ENCODE data around the gene IRGQ. TPM values are rescaled to one million over a fixed set of nuclear protein-coding genes. Genes with fewer than 3 reads are reported as not detected.
A peak's percentile ranks its signal among the peaks of the same experiment; 100 is the strongest.

IRGQ gene
- total and polyA plus RNA-seq, 8 donors: 2.0 to 57.1 (median 13.1) TPM

DNA sequence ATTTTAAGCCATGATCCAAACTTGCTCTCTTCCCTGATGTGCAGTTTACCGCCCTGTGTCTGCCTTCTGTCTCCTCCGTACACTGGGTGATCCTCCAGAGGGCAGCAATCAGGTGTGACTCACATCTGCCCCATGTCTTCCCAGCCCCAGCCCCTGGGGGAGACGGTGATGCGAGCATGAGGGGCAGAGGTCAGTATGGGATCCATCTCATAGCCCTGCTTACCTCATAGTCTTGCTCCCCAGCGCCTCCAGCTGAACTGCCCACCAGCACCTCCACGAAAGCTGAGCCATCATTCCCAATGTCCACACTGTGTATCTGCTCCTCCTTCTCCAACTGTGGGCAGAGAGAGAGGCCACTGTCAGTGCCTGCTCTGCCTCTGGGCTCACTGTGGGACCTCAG lies 35.2 kb downstream of the IRGQ start:
- Histone ChIP-seq H3K27me3 (no peaks in the 10 kb centered on the region), H3K4me1 (peaks cover 0 to 25% (median 10%) of the 10 kb centered on the region in 4 donors), H3K36me3 (peaks cover 8 to 63% (median 50%) of the 10 kb centered on the region in 4 donors), H3K9me3 (no peaks in the 10 kb centered on the region), H3K4me3 (no peak overlapping the region), H3K27ac (peak overlapping the region in 1 of 5 donors; percentile 78)
- TF ChIP-seq POLR2A (IDR thresholded peaks at IDR 0.05): no peak
- TF ChIP-seq EP300 (IDR thresholded peaks at IDR 0.05): no peak
- TF ChIP-seq, protein P1, sequence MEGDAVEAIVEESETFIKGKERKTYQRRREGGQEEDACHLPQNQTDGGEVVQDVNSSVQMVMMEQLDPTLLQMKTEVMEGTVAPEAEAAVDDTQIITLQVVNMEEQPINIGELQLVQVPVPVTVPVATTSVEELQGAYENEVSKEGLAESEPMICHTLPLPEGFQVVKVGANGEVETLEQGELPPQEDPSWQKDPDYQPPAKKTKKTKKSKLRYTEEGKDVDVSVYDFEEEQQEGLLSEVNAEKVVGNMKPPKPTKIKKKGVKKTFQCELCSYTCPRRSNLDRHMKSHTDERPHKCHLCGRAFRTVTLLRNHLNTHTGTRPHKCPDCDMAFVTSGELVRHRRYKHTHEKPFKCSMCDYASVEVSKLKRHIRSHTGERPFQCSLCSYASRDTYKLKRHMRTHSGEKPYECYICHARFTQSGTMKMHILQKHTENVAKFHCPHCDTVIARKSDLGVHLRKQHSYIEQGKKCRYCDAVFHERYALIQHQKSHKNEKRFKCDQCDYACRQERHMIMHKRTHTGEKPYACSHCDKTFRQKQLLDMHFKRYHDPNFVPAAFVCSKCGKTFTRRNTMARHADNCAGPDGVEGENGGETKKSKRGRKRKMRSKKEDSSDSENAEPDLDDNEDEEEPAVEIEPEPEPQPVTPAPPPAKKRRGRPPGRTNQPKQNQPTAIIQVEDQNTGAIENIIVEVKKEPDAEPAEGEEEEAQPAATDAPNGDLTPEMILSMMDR (IDR thresholded peaks at IDR 0.05): no peak
- no peak for TF ChIP-seq POLR2AphosphoS5 (IDR thresholded peaks at IDR 0.05)
- intact Hi-C loops (cut with DNase I; ENCODE audit: low total_unique reads): no loop called here
- 76 to 86% (median 80%) methylated on average over 6 of the region's 6 CpGs for WGBS, 5 donors
- DNase-seq: no peak

DNA sequence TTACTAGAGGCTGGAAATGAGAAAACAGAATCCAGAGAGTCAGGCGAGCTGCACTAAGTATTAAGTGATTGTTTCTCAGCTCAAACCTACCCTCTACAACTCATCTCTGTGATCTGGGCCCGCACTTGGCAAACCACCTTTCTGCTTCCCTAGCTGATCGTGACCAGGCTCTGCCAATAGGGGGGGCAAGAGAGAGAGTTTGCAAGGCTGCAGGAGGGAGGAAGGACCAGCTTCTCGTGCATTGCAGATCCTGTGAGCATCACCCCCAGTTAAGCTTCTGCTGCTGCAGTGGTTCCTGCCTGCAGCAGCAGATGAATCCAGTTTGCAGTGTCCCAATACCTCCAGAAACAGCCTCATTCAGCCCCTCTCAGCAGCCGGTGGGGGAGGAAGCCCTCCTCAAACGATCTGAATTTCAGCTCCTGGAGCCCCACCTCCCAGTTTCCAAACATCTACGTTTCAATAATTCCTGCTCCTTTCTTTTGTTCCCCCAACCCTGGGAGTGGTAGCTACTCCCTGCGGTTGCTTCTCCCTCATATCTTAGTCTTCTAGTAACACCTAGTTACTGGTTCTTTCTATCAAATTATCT lies 40.7 kb downstream of the IRGQ start:
- no peak overlapping the region for H3K27ac ChIP-seq
- TF ChIP-seq, protein P1 (IDR thresholded peaks at IDR 0.05): peak in 5 of 7 experiments; percentile 14 to 63 (median 53)
- TF ChIP-seq POLR2AphosphoS5 (IDR thresholded peaks at IDR 0.05): no peak
- H3K36me3 ChIP-seq: peaks cover 34 to 98% (median 89%) of the 10 kb centered on the region in 4 donors
- WGBS, 5 donors: 29 to 38% (median 33%) methylated on average over 8 of the region's 8 CpGs
- intact Hi-C loops (cut with DNase I; ENCODE audit: low total_unique reads): loop anchor here (10.0 kb wide), 1 partner anchor 100 kb away; no protein-coding TSS in a partner anchor
- H3K4me3 ChIP-seq: no peak overlapping the region
- no peaks in the 10 kb centered on the region for H3K4me1 ChIP-seq
- H3K9me3 ChIP-seq: no peaks in the 10 kb centered on the region
- H3K27me3 ChIP-seq: no peaks in the 10 kb centered on the region
- peak; percentile 78 to 91 for DNase-seq

DNA sequence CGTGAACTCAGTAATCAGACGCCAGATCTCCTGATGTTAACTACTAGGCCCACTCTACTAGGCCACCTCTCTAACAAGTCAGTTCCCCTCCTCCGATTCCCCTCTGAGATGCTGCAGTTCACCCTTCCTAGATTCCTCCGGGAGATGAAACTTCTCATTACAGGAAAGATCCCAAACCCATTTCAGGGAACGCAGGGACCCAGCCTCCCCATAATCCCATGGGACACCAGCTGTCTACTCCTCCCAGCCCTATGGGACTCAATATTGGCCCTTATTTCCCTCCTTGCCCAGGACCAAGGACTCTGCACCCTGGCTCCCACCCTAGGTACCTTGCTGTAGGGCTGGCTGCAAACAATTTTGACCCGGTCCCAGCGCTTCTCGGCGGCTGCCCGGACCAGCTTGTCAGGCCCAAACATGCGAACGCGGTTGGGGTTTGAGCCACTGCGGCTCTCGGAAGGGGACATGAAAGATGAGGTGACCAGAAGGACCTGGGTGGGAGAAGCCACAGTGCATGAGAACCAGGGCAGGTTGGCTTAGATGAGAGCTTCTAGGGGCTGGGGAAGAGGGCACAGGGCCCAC lies 41.5 kb downstream of the IRGQ start:
- H3K27ac ChIP-seq: no peak overlapping the region
- DNase-seq: no peak
- peaks cover 35 to 98% (median 89%) of the 10 kb centered on the region in 4 donors for H3K36me3 ChIP-seq
- WGBS, 5 donors: 95 to 98% (median 97%) methylated on average over 14 to 15 of the region's 15 CpGs
- H3K4me1 ChIP-seq: no peaks in the 10 kb centered on the region
- H3K9me3 ChIP-seq: no peaks in the 10 kb centered on the region
- intact Hi-C loops (cut with DNase I; ENCODE audit: low total_unique reads): loop anchor here (10.0 kb wide), 1 partner anchor 100 kb away; no protein-coding TSS in a partner anchor
- H3K27me3 ChIP-seq: no peaks in the 10 kb centered on the region
- TF ChIP-seq POLR2A (IDR thresholded peaks at IDR 0.05) (no peak), EP300 (IDR thresholded peaks at IDR 0.05) (no peak), POLR2AphosphoS5 (IDR thresholded peaks at IDR 0.05) (no peak)
- TF ChIP-seq, protein P1 (IDR thresholded peaks at IDR 0.05): no peak
- no peak overlapping the region for H3K4me3 ChIP-seq

DNA sequence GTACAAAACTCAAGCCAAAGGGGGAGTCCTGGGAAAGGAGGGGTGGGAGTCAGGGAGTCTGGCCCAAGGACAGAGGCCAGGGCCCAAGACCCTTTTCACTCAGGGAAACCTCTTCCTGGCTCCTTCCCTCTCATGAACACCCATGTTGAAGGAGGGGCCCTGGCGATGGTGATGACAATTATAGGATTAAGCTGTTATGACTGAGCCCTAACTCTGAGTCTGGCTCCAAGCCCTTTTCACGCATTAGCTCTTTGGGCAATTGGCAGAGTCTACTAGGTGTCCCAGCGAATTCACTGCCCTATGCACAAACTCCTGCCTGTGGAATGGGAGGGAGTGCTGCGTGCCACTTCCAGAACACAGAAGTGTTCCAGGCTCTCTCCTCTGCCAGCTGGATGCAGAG lies 42.3 kb downstream of the IRGQ start:
- Histone ChIP-seq H3K27me3 (no peaks in the 10 kb centered on the region), H3K4me1 (no peaks in the 10 kb centered on the region), H3K9me3 (no peaks in the 10 kb centered on the region), H3K27ac (no peak overlapping the region), H3K4me3 (no peak overlapping the region), H3K36me3 (peaks cover 35 to 94% (median 93%) of the 10 kb centered on the region in 4 donors)
- WGBS, 5 donors: 57 to 91% (median 81%) methylated on average over 3 to 4 of the region's 4 CpGs
- no peak for DNase-seq
- intact Hi-C loops (cut with DNase I; ENCODE audit: low total_unique reads): loop anchor here (10.0 kb wide), 1 partner anchor 101 kb away; no protein-coding TSS in a partner anchor
- TF ChIP-seq EP300 (IDR thresholded peaks at IDR 0.05) (no peak), POLR2AphosphoS5 (IDR thresholded peaks at IDR 0.05) (no peak), POLR2A (IDR thresholded peaks at IDR 0.05) (no peak)
- TF ChIP-seq, protein P1 (IDR thresholded peaks at IDR 0.05): no peak

Data from stomach (tissue), 9 donors.